Liver (tissue), 3 donors: ENCODE results near the gene HLCS.
"Not testable (repeated sequence)": the region's sequence is repeated elsewhere in the genome, so short reads cannot be mapped to it uniquely, and the experiment has no call there.

Experiments
- ATF3 ChIP-seq: IDR thresholded peaks from 2 replicates; pipeline ENCODE4 v1.6.1; 2016; ENCODE audit warnings: antibody characterized with exemption
- CTCF ChIP-seq: fragments of 150-350 bp; IDR thresholded peaks from 2 replicates; pipeline ENCODE4 v1.5.1; 2017; ENCODE audit warnings: improper control_type of control experiment, low read depth, low read length; ENCODE audit not compliant: missing input control
- donor health status: healthy.
- donor health status: healthy.

- not testable (repeated sequence) for TF ChIP-seq CTCF, ATF3
Measured at GRCh38 chr21:36952331-36952730, 14.1 kb downstream of the HLCS start.
